ENCODE measurements around the gene USP10.
"Not testable (repeated sequence)": the region's sequence is repeated elsewhere in the genome, so short reads cannot be mapped to it uniquely, and the experiment has no call there.

Gene USP10

GRCh38 chr16:84675423-84675822 is 24.4 kb upstream of the USP10 start:
- no peak for DNase-seq

- no peak for DNase-seq
These were observed 23.9 kb upstream of the USP10 start for GRCh38 chr16:84675884-84676283.

- no peak for DNase-seq
These were observed 22.6 kb upstream of the USP10 start for GRCh38 chr16:84677017-84677803.

GRCh38 chr16:84677849-84678248 is 22.0 kb upstream of the USP10 start:
- no peak for DNase-seq

GRCh38 chr16:84678541-84678940 is 21.3 kb upstream of the USP10 start:
- no peak for DNase-seq

GRCh38 chr16:84680165-84680842 is 19.5 kb upstream of the USP10 start:
- DNase-seq = no peak

- DNase-seq = no peak
These were observed 18.8 kb upstream of the USP10 start for GRCh38 chr16:84680843-84681629.

GRCh38 chr16:84683691-84684591 is 15.9 kb upstream of the USP10 start:
- DNase-seq = no peak

- DNase-seq = no peak
These were observed 15.2 kb upstream of the USP10 start for GRCh38 chr16:84684592-84684965.

GRCh38 chr16:84685210-84685609 is 14.6 kb upstream of the USP10 start:
- no peak for DNase-seq

GRCh38 chr16:84686707-84687298 is 13.0 kb upstream of the USP10 start:
- DNase-seq = no peak

GRCh38 chr16:84687715-84688114 is 12.1 kb upstream of the USP10 start:
- no peak for DNase-seq

GRCh38 chr16:84688163-84688562 is 11.6 kb upstream of the USP10 start:
- DNase-seq = not testable (repeated sequence)

- DNase-seq = no peak
These were observed 10.7 kb upstream of the USP10 start for GRCh38 chr16:84689111-84689510.

- DNase-seq = no peak
These were observed 9.5 kb upstream of the USP10 start for GRCh38 chr16:84690088-84690819.

- DNase-seq = no peak
These were observed 7.2 kb upstream of the USP10 start for GRCh38 chr16:84692451-84693214.

GRCh38 chr16:84693869-84694268 is 5.9 kb upstream of the USP10 start:
- DNase-seq = not testable (repeated sequence)

GRCh38 chr16:84694980-84695379 is 4.8 kb upstream of the USP10 start:
- DNase-seq = no peak

GRCh38 chr16:84699147-84699711 is 571 bp upstream of the USP10 start:
- DNase-seq = no peak

Measured in CD4-positive, alpha-beta T cell treated with Interleukin-6 for 4 hours (primary cell).